ENCODE data around the gene ADM.

ADM gene

GRCh38 chr11:10352921-10353550 is 48.2 kb downstream of the ADM start:
- H3K27ac ChIP-seq = no peak overlapping the region
- no peak for TF ChIP-seq ZFX (IDR thresholded peaks at IDR 0.05; ENCODE audit: borderline replicate concordance)
- no peak for TF ChIP-seq CTCF (IDR thresholded peaks at IDR 0.05)

- no peak overlapping the region for H3K27ac ChIP-seq
- TF ChIP-seq CTCF (IDR thresholded peaks at IDR 0.05) (no peak), ZFX (IDR thresholded peaks at IDR 0.05; ENCODE audit: borderline replicate concordance) (no peak)
Observed at GRCh38 chr11:10354389-10354788, 49.5 kb downstream of the ADM start.

- no peak for TF ChIP-seq ZFX (IDR thresholded peaks at IDR 0.05; ENCODE audit: borderline replicate concordance)
- TF ChIP-seq CTCF (IDR thresholded peaks at IDR 0.05) = no peak
- H3K27ac ChIP-seq = no peak overlapping the region
Observed at GRCh38 chr11:10355257-10355661, 50.4 kb downstream of the ADM start.

GRCh38 chr11:10356161-10356560 is 51.3 kb downstream of the ADM start:
- no peak overlapping the region for H3K27ac ChIP-seq
- no peak for TF ChIP-seq ZFX (IDR thresholded peaks at IDR 0.05; ENCODE audit: borderline replicate concordance)
- no peak for TF ChIP-seq CTCF (IDR thresholded peaks at IDR 0.05)
